Transverse colon (tissue), 4 donors: ENCODE measurements around the gene SERPINA3. TPM values are rescaled to one million over a fixed set of nuclear protein-coding genes. Genes with fewer than 3 reads are reported as not detected.

ENCODE experiments used
- DNase-seq: peaks from one replicate; pipeline ENCODE4 v3.0.0-alpha.2; 2019
- H3K27ac ChIP-seq, 4 donors: fragments of 200-600 bp; sonication (generic); 2 replicates each; pipeline ENCODE4 v1.5.1; 2016 to 2018; ENCODE audit warnings: inconsistent platforms in 4 of 4
- H3K27me3 ChIP-seq: fragments of 200-600 bp; sonication (generic); 2 replicates; pipeline ENCODE4 v1.5.1; 2017; ENCODE audit warnings: inconsistent platforms
- H3K36me3 ChIP-seq, 4 donors: fragments of 200-600 bp; sonication (generic); 2 replicates each; pipeline ENCODE4 v1.5.1; 2017 to 2019; ENCODE audit warnings: inconsistent platforms in 4 of 4
- H3K4me1 ChIP-seq, 4 donors: fragments of 200-600 bp; sonication (generic); 2 replicates each; pipeline ENCODE4 v1.5.1; 2017 to 2020; ENCODE audit warnings: inconsistent platforms in 4 of 4
- H3K4me3 ChIP-seq, 4 donors: fragments of 200-600 bp; sonication (generic); 1 replicate in 1 of 4; 2 replicates in 3 of 4; pipeline versions ENCODE4 v1.5.1 to v1.6.1; 2017 to 2019; ENCODE audit warnings: inconsistent platforms in 4 of 4
- H3K9me3 ChIP-seq, 2 donors: fragments of 200-600 bp; sonication (generic); 2 replicates each; pipeline ENCODE4 v1.5.1; 2017 to 2019; ENCODE audit warnings: inconsistent platforms in 2 of 2
- CTCF ChIP-seq, 5 experiments: fragments of 200-600 bp in 3 of 5; fragments of 450-650 bp in 2 of 5; sonication (generic) in 3 of 5; IDR thresholded peaks; 1 replicate in 2 of 5; 2 replicates in 3 of 5; pipeline ENCODE4 v1.5.1; 2016 to 2017; ENCODE audit warnings: antibody characterized with exemption in 5 of 5, inconsistent platforms in 3 of 5, mild to moderate bottlenecking in 2 of 5, moderate library complexity in 1 of 5
- EP300 ChIP-seq: sonication (generic); formaldehyde crosslinking; IDR thresholded peaks from one replicate; pipeline ENCODE4 v1.6.1; 2017; ENCODE audit warnings: antibody characterized with exemption, low read depth
- POLR2A ChIP-seq: fragments of 450-650 bp; IDR thresholded peaks from one replicate; pipeline ENCODE4 v1.6.1; 2016; ENCODE audit warnings: antibody characterized with exemption, mild to moderate bottlenecking, moderate library complexity
- POLR2AphosphoS5 ChIP-seq, 3 donors: sonication (generic); formaldehyde crosslinking; IDR thresholded peaks; one replicate each; pipeline ENCODE4 v1.6.1; 2016; ENCODE audit warnings: antibody characterized with exemption in 3 of 3
- WGBS, 2 donors: methylation state at CpG; one replicate each; pipeline ENCODE4 v1.1.5; 2018; ENCODE audit warnings: low coverage in 1 of 2; 5-methylcytosine and 5-hydroxymethylcytosine counted together
- in situ Hi-C, 4 donors: fragments of 200-750 bp; cut with MboI; loops; one replicate each; pipeline versions ENCODE4 v1.15.0 to v1.15.1; 2017; ENCODE audit warnings: low sequenced_read_pairs in 3 of 4, low pct_ligation_motif_present in 1 of 4, low pct_unique_long_range_greater_than_20kb in 1 of 4
- intact Hi-C: fragments of 100-400 bp; cut with DNase I; formaldehyde crosslinking; loops from one replicate; pipeline ENCODE4 v1.15.1; 2023; ENCODE audit warnings: low total_unique reads
- total RNA-seq, 4 donors: library from RNA; depleted of rRNA; stranded (reverse); fragments of >200 nt; gene quantifications; one replicate each; pipeline ENCODE4 v1.1.0, GENCODE V29; 2016

Gene SERPINA3
- total RNA-seq, 4 donors from 2014 or later: 16.0 to 72.7 (median 22.6) TPM

DNA sequence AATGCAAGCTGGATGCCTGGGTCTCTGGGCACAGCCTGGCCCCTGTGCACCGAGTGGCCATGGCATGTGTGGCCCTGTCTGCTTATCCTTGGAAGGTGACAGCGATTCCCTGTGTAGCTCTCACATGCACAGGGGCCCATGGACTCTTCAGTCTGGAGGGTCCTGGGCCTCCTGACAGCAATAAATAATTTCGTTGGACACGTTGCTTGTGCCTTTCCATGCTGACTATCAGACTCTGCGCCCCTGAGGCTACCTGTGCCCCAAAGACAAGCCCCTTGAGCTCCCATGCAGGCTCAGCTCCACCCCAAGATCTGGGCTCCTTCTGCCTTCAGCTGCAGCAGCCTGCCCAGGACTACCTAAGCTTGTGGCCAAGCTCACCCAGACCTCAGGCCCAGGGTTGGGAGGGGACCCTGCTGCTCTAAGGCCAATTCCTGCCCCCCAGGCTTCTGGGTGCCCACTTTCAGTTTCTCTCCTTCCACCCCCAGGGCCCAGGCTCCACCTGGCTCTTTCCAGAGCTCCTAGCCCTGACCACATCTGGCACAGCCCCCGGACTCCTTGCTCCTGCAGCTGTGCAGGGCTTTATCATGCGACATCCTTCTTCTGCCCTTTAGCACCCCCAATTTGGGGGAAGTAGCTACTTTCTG is 11.8 kb downstream of the SERPINA3 start:
- 50 to 78% methylated on average over 1 to 7 of the region's 7 CpGs for WGBS, 2 donors
- Histone ChIP-seq H3K4me1 (no peaks in the 10 kb centered on the region), H3K9me3 (peaks cover 0 to 5% of the 10 kb centered on the region in 2 donors), H3K27me3 (no peaks in the 10 kb centered on the region), H3K27ac (no peak overlapping the region), H3K4me3 (no peak overlapping the region), H3K36me3 (no peaks in the 10 kb centered on the region)
- TF ChIP-seq POLR2A: no peak
- no peak for TF ChIP-seq CTCF (IDR thresholded peaks at IDR 0.05)
- no peak for TF ChIP-seq EP300
- no peak for TF ChIP-seq POLR2AphosphoS5 (IDR thresholded peaks at IDR 0.05)
- intact Hi-C loops: no loop called here
- in situ Hi-C loops: no loop called here
- DNase-seq: no peak

- WGBS, 2 donors: 82 to 88% methylated on average over 8 to 10 of the region's 10 CpGs
- Histone ChIP-seq H3K9me3 (no peaks in the 10 kb centered on the region), H3K4me1 (no peaks in the 10 kb centered on the region), H3K27me3 (no peaks in the 10 kb centered on the region), H3K4me3 (no peak overlapping the region), H3K36me3 (no peaks in the 10 kb centered on the region), H3K27ac (no peak overlapping the region)
- in situ Hi-C loops (no loop called here), intact Hi-C loops (no loop called here)
- DNase-seq: no peak
- no peak for TF ChIP-seq EP300
Measured at GRCh38 chr14:94624537-94625352, 12.6 kb downstream of the SERPINA3 start.

DNA sequence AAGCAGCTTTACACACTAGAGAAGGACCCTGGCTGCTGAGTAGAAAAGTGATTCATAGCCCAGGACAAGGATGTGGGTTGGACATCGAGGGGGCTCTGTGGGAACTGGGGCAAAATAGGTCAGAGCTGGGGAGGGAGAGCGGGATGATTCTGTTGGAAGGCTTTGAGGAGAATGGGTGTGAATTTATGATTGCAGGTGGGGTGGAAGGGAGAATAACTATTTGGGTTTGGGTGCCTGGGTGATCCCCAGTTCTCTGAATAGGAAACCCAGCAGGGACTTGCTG is 13.1 kb downstream of the SERPINA3 start:
- H3K9me3 ChIP-seq: no peaks in the 10 kb centered on the region
- H3K4me3 ChIP-seq: no peak overlapping the region
- no peaks in the 10 kb centered on the region for H3K36me3 ChIP-seq
- no peak overlapping the region for H3K27ac ChIP-seq
- 66 to 80% methylated on average over 1 to 2 of the region's 2 CpGs for WGBS, 2 donors
- in situ Hi-C loops: no loop called here
- no peak for DNase-seq
- intact Hi-C loops: no loop called here
- H3K27me3 ChIP-seq: no peaks in the 10 kb centered on the region
- TF ChIP-seq EP300 (no peak), POLR2AphosphoS5 (IDR thresholded peaks at IDR 0.05) (no peak), CTCF (IDR thresholded peaks at IDR 0.05) (no peak), POLR2A (no peak)
- H3K4me1 ChIP-seq: no peaks in the 10 kb centered on the region

GRCh38 chr14:94628578-94628977 is 16.4 kb downstream of the SERPINA3 start:
- no peak for TF ChIP-seq EP300
- TF ChIP-seq POLR2AphosphoS5 (IDR thresholded peaks at IDR 0.05): no peak
- no peak for TF ChIP-seq POLR2A
- no peak for TF ChIP-seq CTCF (IDR thresholded peaks at IDR 0.05)
- Histone ChIP-seq H3K27ac (no peak overlapping the region), H3K4me3 (no peak overlapping the region), H3K27me3 (no peaks in the 10 kb centered on the region), H3K9me3 (no peaks in the 10 kb centered on the region), H3K36me3 (no peaks in the 10 kb centered on the region), H3K4me1 (no peaks in the 10 kb centered on the region)
- 83 to 100% methylated on average over 1 to 5 of the region's 5 CpGs for WGBS, 2 donors
- intact Hi-C loops (no loop called here), in situ Hi-C loops (no loop called here)
- no peak for DNase-seq
